CD4-positive, alpha-beta T cell treated with Interleukin-15 for 4 hours (primary cell): Measurements from ENCODE around the gene RASSF10.
"Not testable (repeated sequence)": the region's sequence is repeated elsewhere in the genome, so short reads cannot be mapped to it uniquely, and the experiment has no call there.

ENCODE experiments used
- DNase-seq: peaks from one replicate; pipeline ENCODE4 v3.0.0-alpha.2; 2020; ENCODE audit warnings: low spot score

Gene RASSF10

DNA sequence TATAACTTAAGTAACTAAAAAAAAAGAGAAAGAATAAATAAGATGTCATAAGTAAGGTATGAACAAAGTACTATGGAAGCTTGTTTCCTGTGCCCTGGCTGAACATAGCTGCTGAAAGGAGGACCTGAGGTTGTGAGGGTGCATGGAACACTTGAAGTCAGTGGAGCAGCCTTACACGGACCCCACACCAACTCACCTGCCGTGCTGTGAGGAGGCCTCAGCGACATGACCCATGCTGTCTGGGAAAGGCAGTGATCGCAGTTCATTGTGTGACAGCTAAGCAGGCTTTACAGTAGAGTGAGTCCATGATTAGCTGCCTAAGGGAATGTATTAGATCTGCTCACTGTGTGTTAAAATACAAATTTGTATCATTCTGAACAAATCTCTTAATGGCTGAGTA is 17.6 kb downstream of the RASSF10 start:
- DNase-seq, result no peak

DNA sequence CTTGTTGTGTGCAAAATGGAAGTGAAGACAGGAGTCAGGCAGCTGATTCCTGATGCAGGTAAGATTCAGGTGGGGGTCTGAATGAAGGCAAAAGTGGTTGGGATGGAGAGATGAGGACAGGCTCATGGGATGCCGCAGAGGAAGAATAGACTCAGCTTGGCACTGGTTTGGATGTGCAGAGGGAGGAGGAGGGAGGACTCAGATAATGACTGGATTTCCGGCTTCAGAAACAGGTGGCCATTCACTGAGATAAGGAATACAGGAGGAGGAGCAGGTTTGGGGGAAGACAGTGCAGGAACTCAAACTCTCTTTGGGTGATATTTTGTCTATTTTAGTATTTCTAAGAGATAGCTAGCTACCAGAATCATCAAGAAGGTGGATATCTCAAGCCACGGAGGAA is 19.2 kb downstream of the RASSF10 start:
- DNase-seq, result no peak

DNA sequence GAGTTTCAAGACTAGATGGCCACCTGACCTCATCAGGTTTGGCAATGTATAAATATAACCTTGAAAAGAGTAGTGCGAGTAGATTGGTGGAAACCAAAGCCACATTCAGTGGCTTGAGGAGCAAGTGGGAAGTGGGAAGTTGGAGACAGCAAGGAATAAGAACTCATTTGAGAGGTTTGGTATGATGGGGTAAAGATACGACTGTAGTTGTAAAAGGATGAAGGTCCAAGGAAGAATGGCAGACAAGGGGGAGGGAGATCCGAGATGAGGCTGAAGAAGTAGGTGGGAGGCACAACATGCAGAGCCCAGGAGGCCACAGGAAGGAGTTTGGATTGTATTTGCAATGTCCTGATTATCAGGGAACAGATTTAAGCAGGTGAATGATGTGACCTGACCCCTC is 20.8 kb downstream of the RASSF10 start:
- DNase-seq, result no peak

DNA sequence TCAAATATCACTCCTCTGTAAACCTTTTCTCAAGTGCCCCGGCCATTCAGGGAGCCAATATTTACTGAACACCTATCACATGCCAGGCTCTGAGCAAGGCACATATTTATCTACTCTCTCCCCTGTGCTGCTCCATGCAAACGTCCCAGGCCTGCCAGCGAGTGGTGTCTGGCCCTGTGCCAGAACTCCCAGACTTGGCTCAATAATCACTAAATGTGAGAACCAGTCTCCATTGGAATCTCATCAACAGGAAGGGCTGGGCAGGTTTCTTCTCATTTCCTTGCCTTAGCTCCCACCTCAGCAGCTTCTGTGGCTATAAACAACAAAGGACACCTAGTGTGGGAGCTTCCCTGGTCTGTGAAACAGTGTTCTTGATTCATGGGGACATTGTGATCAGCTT is 21.7 kb downstream of the RASSF10 start:
- DNase-seq, result no peak

DNA sequence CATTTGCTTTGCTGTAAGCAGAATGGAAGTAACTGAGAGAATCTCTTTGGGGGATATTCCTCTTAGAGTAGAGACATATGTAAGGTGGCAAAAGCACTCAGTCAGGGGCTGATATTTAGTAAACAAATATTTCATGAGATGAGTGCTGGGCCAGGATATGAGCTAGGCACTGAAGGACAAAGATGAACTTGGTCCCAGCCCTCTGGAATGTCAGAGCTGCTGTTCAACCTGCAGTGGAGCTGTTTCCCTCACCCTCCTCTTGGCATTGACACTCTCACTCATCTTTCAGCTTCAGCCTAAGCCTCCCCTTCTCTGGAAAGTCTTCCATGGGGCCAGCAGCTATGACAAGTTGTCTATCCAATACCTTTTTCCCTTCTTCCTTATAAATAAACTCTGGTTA is 22.2 kb downstream of the RASSF10 start:
- DNase-seq, result no peak

DNA sequence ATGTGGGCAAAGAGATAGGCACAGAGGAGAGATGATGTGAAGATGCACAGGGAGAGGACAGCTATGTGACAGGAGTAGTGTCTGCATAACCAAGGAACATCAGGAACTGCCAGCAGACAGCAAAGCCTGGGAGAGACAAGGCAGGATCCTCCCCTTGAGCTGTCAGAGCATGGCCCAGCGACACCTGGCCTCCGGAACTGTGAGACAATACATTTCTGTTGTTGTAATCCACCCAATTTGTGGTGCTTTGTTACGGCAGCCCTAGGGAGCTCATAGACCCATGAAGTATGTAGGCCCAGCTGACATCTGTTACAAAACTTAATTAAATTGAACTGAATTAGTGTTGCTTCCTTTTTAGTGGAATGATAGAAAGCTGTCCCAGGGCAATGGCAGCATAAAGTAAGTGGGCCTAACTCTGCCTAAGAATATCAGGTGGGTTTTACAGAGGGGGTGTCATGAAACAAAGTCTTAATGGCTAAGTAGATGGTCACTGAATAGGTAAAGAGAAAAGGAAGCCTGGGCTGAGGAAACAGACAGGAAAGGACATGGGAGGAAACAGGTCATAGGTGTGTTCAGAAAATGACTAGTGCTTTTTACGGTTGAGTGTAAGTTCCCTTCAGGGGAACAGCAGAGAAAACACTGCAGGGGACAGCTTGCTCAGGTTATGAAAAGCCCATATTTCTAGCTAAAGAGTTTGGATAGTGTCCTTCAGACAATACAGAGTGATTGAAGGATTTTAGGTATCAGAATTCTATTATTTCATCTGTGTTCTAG is 24.8 kb downstream of the RASSF10 start:
- no peak for DNase-seq

DNA sequence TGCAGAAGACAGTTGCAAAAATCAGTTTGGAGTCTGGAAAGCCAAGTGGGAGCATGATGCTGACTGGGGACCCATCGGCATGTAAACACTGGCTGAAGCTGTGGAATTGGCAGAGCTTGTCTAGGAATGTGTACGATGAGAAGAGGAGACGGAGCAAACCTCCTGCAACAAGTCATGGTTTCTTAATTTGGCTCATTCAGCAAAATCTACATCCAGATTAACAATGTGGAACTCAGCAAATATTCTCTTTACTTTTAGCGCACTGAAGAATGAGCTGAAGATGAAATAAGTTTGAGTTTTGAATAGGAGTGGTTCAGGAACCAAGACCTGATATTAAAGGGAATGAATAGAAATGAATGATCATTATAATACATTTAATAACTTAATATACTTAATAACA is 26.6 kb downstream of the RASSF10 start:
- DNase-seq, result no peak

DNA sequence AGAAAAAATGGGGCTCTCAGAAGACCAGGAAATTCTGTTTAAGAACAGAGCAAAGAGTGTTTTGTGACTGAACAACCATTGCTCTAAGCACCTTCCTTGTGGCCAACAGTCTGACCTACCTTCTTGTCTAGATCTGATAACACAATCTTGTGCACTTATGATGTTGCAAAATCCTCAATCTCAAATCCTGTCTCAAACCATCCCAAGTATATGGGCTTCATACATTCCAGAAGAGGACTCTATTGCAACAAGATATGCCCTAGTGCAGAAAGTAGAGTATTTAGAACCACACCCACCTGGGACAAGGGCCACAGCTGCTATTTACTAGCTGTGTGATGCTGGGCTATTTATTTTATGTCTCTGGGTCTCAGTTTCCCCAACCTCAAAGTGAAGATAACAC is 27.1 kb downstream of the RASSF10 start:
- DNase-seq, result no peak

DNA sequence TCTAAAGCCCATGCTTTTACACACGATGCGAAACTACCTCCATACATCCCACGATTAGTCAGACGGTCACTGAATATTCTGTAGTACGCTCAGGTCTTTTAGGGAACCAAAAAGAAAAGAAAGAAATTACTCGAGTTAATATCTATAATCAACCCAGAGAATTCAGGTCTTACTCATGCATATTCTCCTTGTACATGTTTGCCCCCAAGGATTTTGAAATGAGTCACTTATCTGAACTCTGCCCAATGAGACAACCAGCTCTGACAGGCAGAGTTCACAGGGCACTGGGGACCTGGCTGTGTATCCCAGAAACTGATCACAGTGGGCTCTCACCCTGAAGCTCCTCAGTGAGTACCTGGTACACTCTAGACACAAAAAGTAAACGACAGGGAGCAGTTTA is 29.2 kb downstream of the RASSF10 start:
- DNase-seq, result no peak

DNA sequence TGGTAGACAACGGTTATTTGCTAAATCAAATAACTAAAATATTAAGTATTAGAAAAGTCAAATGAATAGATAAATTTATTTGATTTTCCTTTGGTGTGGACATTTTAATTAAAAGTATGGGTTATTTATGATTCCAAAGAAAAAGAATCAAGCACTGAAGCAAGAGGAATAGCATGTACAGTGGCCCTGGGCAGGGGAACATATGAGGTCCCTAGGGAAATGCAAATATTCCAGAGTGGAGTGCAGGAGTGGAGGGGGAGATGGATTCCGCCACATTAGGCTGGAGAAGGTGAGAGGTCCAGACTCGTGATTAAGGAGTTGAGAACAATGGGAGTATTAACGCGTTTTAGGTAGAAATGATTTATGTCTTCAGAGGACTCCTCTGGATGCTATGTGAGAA is 30.0 kb downstream of the RASSF10 start:
- DNase-seq, result no peak

DNA sequence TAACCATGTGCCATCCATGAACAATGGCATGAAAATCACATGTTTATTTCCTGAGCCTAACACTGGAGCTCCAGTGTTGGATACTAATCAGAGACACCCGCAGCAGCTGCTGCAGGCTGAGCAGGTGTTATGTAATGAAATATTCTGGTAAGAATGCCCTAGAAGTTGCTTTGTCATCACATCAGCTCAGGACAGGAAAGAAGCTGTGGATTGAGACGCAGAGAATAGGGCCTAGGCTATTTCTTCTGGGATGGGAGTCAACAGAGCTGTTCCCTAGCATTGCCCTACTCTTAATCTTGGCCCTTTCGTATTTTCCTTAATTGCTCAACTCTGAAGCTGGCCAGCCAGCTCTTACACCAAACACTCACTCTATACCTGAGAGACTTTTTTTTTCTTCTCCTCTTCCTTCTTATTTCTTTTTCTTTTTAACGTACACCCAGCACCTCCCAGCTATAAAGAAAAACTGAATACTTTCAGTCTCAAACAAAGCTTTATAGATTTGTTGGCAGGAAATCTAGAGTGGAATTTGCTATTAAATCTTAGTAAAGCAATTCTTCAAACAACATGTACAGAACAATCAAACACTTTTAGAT is 31.9 kb downstream of the RASSF10 start:
- DNase-seq, result no peak

DNA sequence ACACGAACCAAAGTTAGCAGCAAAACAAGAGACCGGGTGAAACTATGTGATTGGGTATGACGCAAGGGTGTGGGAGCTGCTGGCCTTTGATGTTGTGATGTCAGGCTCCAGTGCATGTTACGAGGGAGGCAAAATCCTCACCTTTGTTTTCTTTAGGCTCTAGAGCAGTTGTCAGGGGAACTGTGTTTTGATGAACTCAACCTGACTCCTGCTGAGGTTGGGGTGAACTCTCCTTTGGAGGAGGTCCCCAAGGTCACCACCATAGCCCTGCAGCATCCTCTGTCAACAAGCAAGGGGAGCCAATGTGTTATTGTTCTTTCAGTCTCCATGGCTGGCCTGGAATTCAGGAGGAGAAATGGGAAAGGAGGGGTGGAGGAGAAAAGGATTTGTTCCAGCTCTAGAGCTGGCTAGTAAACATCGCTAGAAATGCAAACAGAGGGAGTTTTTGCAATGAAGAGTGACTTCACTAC is 33.8 kb downstream of the RASSF10 start:
- DNase-seq, result no peak

DNA sequence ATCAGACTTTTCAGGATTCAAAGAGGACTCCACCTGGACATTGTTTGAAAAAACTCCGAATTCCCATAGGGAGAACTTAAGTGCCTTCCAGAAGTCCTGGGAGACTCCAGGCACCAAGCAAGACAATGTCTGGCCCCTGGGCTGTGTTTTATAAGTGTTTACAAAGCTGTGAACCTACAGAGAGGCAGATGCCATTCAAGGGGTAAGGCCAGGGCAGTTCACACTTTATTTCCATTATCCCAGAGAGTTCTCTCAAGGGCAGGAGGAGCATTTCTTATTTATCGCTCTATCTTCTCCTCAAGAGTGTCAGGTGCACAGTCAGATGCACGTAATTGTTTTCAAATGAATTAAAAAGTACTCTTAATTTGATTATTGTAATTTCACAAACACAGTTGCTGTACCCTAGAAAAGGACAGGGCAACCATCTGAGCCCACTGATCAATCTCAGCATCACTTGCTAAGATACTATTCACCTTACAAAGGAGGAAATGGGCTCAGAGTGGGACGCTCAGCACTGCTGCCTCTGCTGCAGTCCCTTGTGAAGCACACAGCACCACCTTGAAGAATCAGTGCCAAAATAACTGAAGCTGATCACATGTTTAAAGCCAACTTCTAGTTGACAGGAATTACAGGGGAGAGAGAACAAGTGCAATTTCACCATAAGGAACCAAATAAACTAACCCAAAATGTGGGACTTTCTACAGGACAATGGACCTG is 35.0 kb downstream of the RASSF10 start:
- no peak for DNase-seq

DNA sequence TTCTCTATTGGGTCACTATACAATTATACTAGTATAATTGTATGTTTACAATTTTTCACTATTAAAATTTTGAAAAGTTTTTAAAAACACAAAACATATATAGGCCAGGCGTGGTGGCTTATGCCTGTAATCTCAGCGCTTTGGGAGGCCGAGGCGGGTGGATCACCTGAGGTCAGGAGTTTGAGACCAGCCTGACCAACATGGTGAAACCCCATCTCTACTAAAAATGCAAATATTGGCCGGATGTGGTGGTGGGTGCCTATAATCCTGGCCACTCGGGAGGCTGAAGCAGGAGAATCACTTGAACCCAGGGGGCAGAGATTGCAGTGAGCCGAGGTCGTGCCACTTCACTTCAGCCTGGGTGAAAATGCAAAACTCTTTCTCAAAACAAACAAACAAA is 36.0 kb downstream of the RASSF10 start:
- DNase-seq, result not testable (repeated sequence)

DNA sequence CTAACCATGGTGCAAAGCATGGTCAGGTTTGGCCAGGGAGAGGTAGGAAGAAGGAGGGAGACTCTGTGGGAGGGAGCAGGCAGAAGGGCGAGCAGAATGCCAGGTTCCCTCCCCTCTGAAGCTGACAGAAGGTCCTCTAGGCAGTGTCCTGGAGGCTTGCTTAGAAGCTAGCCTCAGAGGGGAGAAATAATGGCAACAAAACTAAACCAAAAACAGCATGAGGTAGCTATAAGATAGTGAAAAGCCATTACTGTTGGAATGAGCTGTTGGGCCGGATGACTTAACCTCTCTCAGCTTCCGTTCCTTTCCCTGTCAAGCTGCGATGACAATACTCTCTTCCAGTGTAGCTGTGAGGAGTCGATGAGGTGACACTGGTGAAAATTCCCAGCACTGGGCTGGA is 36.6 kb downstream of the RASSF10 start:
- DNase-seq, result no peak

DNA sequence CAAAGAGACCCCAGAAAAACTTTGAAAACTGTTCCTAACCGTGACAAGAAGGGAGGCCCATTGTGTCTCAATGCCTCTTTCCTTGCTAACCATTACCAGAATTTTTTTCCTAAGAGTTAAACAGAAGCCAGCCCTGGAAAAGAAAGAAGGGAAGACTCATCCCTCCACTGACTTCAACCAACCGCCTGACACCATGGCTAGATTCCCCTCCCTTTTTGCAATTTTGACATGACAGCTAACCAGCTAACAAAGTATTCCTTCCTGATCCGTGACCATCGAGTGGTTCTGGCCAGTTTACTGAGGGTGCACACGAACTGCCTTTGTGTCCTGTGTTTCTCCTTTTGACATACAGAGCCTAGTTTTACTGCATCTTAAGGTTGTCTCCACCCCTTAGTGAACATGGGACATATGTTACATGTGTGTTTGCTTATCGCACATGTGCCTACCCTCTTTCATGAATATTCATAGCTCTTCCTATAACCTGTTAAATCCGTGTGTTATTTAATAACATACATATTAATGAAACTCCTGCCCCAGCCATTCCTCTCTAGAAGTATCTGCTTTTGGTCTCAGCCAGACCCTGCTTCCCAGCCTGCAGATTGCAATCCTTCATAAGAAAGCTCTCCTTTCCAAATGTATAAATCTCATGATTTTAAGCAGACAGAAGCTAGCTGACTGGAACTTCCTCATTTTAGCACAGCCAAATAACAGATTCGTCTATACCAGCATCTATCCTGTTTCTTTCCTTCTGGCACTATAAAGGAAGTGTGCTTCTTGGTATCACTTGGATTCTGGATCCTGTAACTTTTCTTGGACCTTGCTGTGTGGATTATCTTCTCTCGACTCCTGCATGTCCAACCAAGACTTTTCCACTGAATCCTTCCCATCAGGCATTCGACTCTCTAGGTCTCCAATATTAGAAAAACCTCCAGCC is 37.8 kb downstream of the RASSF10 start:
- DNase-seq, result no peak

DNA sequence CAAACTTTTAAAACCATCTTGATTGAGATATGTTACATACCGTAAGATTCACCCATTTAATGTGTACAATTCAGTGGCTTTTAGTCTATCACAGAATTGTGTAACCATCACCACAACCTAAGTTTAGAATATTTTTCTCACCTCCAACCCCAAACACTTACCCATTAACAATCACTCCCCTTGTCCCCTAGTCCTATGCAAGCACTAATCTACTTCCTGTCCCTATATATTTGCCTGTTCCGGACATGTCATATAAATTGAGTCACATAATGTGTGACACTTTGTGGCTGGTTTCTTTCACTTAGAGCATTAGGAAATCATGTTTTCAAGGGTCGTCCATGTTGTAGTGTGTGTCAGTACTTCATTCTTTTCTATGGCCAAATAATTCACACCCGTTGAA is 38.8 kb downstream of the RASSF10 start:
- DNase-seq, result no peak

DNA sequence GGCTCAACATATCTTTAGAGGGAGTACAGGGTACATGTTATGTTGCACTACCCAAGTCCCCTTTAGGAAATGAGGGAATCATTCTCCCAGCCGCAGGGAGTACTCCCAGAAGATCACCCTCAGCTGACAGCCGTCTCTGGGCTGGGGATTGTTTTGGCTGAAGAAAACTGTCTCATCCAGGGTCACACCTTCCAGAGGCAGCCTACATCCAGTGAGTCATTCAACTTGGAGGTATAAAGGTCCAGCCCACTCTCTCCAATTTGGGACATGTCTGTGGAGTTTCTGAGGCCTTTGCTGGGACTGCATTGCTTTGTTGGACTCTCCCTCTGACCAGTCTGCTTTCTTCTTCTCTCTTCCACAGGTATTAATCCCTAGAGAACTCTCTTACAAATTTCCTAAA is 42.1 kb downstream of the RASSF10 start:
- DNase-seq, result no peak

DNA sequence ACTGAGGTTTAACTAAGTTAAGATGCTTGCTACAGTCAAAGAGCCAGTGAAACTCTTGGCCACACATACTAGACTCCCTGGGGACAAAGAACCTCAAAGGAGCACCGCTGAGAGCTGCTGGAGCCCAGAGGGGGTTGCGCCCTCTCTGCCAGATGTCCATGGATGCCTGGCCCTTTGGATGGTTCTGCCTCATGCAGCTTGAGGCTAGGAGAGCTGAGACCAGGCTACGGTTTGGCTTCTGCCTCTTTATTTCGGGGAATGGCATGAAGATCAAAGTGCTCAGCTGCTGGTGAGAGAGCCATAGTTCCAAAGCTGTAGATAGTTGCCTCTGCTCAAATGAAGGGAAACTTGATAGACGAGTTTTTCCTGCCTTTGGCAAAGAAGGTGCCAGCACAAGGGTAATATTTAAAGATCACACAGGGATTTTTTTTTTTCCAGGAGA is 43.0 kb downstream of the RASSF10 start:
- DNase-seq, result no peak

DNA sequence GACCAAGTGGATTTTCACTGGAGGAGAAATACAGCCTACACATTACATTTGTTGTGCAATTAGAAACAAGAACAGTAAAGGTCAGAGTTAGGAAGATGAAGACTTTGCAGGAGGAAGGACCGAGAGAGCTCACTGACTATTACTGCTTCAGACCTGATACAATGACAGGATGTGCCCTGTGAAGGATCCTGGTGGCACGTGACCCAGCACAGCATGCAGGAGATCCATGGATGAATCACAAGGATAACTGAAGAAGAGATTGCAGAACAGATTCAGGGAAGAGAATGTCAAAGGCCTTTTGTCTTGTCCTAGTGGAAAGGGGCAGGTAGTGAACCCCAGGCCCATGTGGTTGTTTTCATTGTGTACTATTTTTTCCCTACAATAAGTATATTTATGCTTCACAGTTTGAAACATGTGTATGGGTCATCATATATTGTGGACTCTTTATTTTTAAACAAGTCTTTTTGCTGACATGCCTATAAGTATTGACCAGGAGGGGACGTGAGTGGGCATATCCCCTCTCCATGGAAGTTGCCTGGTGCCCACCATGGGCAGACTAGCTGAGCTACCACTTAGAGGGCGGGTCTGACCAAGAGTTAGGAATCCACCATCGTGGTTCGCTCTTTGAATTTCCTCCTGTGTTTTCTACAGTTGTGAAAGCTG is 44.3 kb downstream of the RASSF10 start:
- no peak for DNase-seq

DNA sequence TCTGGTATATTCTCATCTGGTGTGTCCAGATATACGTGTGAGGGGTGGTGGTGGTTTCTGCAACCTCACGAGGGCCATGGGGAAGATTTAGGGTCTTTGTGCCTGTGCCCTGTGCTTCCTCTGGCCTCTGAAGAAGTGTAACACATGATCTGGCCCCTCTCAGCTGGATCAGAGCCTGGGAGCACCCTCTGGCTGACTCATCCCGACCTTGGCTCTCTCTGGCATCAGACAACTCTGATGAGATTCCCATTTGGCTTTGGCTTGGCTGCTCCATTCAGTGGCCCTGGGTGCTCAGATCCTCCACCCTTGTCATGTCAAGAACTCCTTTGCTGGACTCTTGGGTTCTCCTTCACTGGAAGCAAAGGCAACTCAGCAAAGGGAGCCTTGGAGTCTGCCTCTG is 45.2 kb downstream of the RASSF10 start:
- DNase-seq, result no peak

DNA sequence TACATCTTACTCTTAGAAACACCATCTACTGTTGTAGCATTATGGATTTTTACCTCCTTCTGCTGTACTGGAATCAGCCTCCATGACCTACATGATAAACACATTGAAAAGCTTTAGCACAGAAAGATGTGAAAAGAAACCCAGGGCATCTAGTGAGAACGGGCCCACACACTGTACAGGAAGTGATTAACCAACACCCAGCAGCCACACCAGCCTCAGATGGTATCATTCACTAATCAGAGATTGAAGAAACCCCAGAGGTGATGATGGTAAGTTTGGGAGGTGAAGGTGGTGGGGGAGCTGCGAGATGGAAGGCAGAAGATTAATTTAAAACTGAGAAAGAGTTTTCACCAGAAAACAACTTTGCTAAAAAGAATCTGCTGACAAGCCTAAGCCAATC is 46.1 kb downstream of the RASSF10 start:
- DNase-seq, result no peak
